Activated T-cell treated with anti-CD3 and anti-CD28 coated beads, Interleukin-2, amount 50 U/mL, for 24 hours (primary cell): ENCODE measurements around the gene BIRC3.

Source experiments
- DNase-seq: peaks from one replicate; pipeline ENCODE4 v3.0.0-alpha.2; 2020
- H3K27ac Mint-ChIP-seq: 2 replicates; pipeline ENCODE4 v1.8.0; 2020; ENCODE audit warnings: mild to moderate bottlenecking, mixed read lengths
- H3K27me3 Mint-ChIP-seq: 2 replicates; pipeline ENCODE4 v1.8.0; 2020; ENCODE audit warnings: mixed read lengths
- H3K36me3 Mint-ChIP-seq: 2 replicates; pipeline ENCODE4 v1.8.0; 2020; ENCODE audit warnings: low read depth, mixed read lengths
- H3K4me1 Mint-ChIP-seq: 2 replicates; pipeline ENCODE4 v1.8.0; 2020; ENCODE audit warnings: low read depth, mixed read lengths
- H3K4me3 Mint-ChIP-seq: 2 replicates; pipeline ENCODE4 v1.8.0; 2020; ENCODE audit warnings: mild to moderate bottlenecking, moderate library complexity, mixed read lengths
- H3K9me3 Mint-ChIP-seq: 2 replicates; pipeline ENCODE4 v1.8.0; 2020; ENCODE audit warnings: mixed read lengths

The BIRC3 gene

GRCh38 chr11:102307727-102308038, 9.6 kb upstream of the BIRC3 start:
- no peak overlapping the region for H3K27ac Mint-ChIP-seq
- no peaks in the 10 kb centered on the region for H3K27me3 Mint-ChIP-seq
- peaks cover 4% of the 10 kb centered on the region for H3K36me3 Mint-ChIP-seq
- H3K4me1 Mint-ChIP-seq = peaks cover 62% of the 10 kb centered on the region
- no peak for DNase-seq
- no peak overlapping the region for H3K4me3 Mint-ChIP-seq
- peaks cover 13% of the 10 kb centered on the region for H3K9me3 Mint-ChIP-seq

- H3K9me3 Mint-ChIP-seq = no peaks in the 10 kb centered on the region
- H3K4me1 Mint-ChIP-seq = peaks cover 66% of the 10 kb centered on the region
- H3K4me3 Mint-ChIP-seq = no peak overlapping the region
- no peak overlapping the region for H3K27ac Mint-ChIP-seq
- H3K27me3 Mint-ChIP-seq = no peaks in the 10 kb centered on the region
- no peak for DNase-seq
- no peaks in the 10 kb centered on the region for H3K36me3 Mint-ChIP-seq
These were observed 7.4 kb upstream of the BIRC3 start for GRCh38 chr11:102309621-102310541.

GRCh38 chr11:102312667-102313066, 4.6 kb upstream of the BIRC3 start:
- peaks cover 59% of the 10 kb centered on the region for H3K4me1 Mint-ChIP-seq
- no peak for DNase-seq
- H3K4me3 Mint-ChIP-seq = peak overlapping the region; percentile 52
- H3K9me3 Mint-ChIP-seq = no peaks in the 10 kb centered on the region
- no peaks in the 10 kb centered on the region for H3K27me3 Mint-ChIP-seq
- peak overlapping the region; percentile 55 for H3K27ac Mint-ChIP-seq
- peaks cover 8% of the 10 kb centered on the region for H3K36me3 Mint-ChIP-seq

GRCh38 chr11:102313238-102313940, 3.9 kb upstream of the BIRC3 start:
- Mint-ChIP-seq H3K9me3 (no peaks in the 10 kb centered on the region), H3K27ac (peak overlapping the region; percentile 89), H3K4me1 (peaks cover 58% of the 10 kb centered on the region), H3K4me3 (peak overlapping the region; percentile 52), H3K36me3 (peaks cover 14% of the 10 kb centered on the region), H3K27me3 (no peaks in the 10 kb centered on the region)
- DNase-seq = no peak

GRCh38 chr11:102314784-102315183, 2.5 kb upstream of the BIRC3 start:
- Mint-ChIP-seq H3K4me1 (peaks cover 61% of the 10 kb centered on the region), H3K9me3 (no peaks in the 10 kb centered on the region), H3K36me3 (peaks cover 26% of the 10 kb centered on the region), H3K4me3 (no peak overlapping the region), H3K27me3 (no peaks in the 10 kb centered on the region), H3K27ac (peak overlapping the region; percentile 80)
- no peak for DNase-seq

GRCh38 chr11:102316346-102316904, 859 bp upstream of the BIRC3 start:
- Mint-ChIP-seq H3K27ac (peak overlapping the region; percentile 97), H3K4me1 (peaks cover 67% of the 10 kb centered on the region), H3K27me3 (no peaks in the 10 kb centered on the region), H3K4me3 (peak overlapping the region; percentile 95), H3K9me3 (no peaks in the 10 kb centered on the region), H3K36me3 (peaks cover 39% of the 10 kb centered on the region)
- DNase-seq = no peak

GRCh38 chr11:102317768-102318103, 452 bp downstream of the BIRC3 start:
- Mint-ChIP-seq H3K27me3 (no peaks in the 10 kb centered on the region), H3K27ac (peak overlapping the region; percentile 97), H3K4me3 (peak overlapping the region; percentile 95), H3K9me3 (no peaks in the 10 kb centered on the region), H3K4me1 (peaks cover 71% of the 10 kb centered on the region), H3K36me3 (peaks cover 53% of the 10 kb centered on the region)
- DNase-seq = no peak

GRCh38 chr11:102318469-102318868, 1.2 kb downstream of the BIRC3 start:
- H3K27me3 Mint-ChIP-seq = no peaks in the 10 kb centered on the region
- peak overlapping the region; percentile 95 for H3K4me3 Mint-ChIP-seq
- H3K9me3 Mint-ChIP-seq = no peaks in the 10 kb centered on the region
- peaks cover 70% of the 10 kb centered on the region for H3K4me1 Mint-ChIP-seq
- peaks cover 59% of the 10 kb centered on the region for H3K36me3 Mint-ChIP-seq
- peak; percentile 61 for DNase-seq
- peak overlapping the region; percentile 97 for H3K27ac Mint-ChIP-seq

- Mint-ChIP-seq H3K27ac (peak overlapping the region; percentile 97), H3K36me3 (peaks cover 69% of the 10 kb centered on the region), H3K4me3 (peak overlapping the region; percentile 95)
These were observed 2.3 kb downstream of the BIRC3 start for GRCh38 chr11:102319544-102319943.

GRCh38 chr11:102320188-102320587, 2.9 kb downstream of the BIRC3 start:
- H3K27me3 Mint-ChIP-seq = no peaks in the 10 kb centered on the region
- DNase-seq = no peak
- H3K9me3 Mint-ChIP-seq = no peaks in the 10 kb centered on the region
- peak overlapping the region; percentile 95 for H3K4me3 Mint-ChIP-seq
- H3K27ac Mint-ChIP-seq = peak overlapping the region; percentile 97
- H3K36me3 Mint-ChIP-seq = peaks cover 75% of the 10 kb centered on the region
- peaks cover 69% of the 10 kb centered on the region for H3K4me1 Mint-ChIP-seq

More at GRCh38 chr11:102319544-102319943, 2.3 kb downstream of the BIRC3 start:
- DNase-seq = no peak
- Mint-ChIP-seq H3K9me3 (no peaks in the 10 kb centered on the region), H3K4me1 (peaks cover 69% of the 10 kb centered on the region), H3K27me3 (no peaks in the 10 kb centered on the region)

- no peaks in the 10 kb centered on the region for H3K9me3 Mint-ChIP-seq
- H3K27me3 Mint-ChIP-seq = no peaks in the 10 kb centered on the region
- H3K36me3 Mint-ChIP-seq = peaks cover 77% of the 10 kb centered on the region
- DNase-seq = no peak
- H3K27ac Mint-ChIP-seq = peak overlapping the region; percentile 97
- H3K4me3 Mint-ChIP-seq = peak overlapping the region; percentile 95
- peaks cover 64% of the 10 kb centered on the region for H3K4me1 Mint-ChIP-seq
These were observed 3.4 kb downstream of the BIRC3 start for GRCh38 chr11:102320679-102321078.

- no peak for DNase-seq
- Mint-ChIP-seq H3K27me3 (no peaks in the 10 kb centered on the region), H3K36me3 (peaks cover 87% of the 10 kb centered on the region), H3K27ac (peak overlapping the region; percentile 91), H3K9me3 (no peaks in the 10 kb centered on the region), H3K4me1 (peaks cover 63% of the 10 kb centered on the region), H3K4me3 (peak overlapping the region; percentile 77)
These were observed 5.3 kb downstream of the BIRC3 start for GRCh38 chr11:102322560-102322959.

- no peak overlapping the region for H3K4me3 Mint-ChIP-seq
- H3K9me3 Mint-ChIP-seq = no peaks in the 10 kb centered on the region
- peaks cover 62% of the 10 kb centered on the region for H3K4me1 Mint-ChIP-seq
- H3K27ac Mint-ChIP-seq = peak overlapping the region; percentile 68
- peaks cover 88% of the 10 kb centered on the region for H3K36me3 Mint-ChIP-seq
- H3K27me3 Mint-ChIP-seq = no peaks in the 10 kb centered on the region
- no peak for DNase-seq
These were observed 6.4 kb downstream of the BIRC3 start for GRCh38 chr11:102323542-102324251.

- Mint-ChIP-seq H3K4me3 (no peak overlapping the region), H3K27ac (peak overlapping the region; percentile 85), H3K4me1 (peaks cover 59% of the 10 kb centered on the region)
These were observed 7.8 kb downstream of the BIRC3 start for GRCh38 chr11:102325088-102325487.

More at GRCh38 chr11:102325088-102325487, 7.8 kb downstream of the BIRC3 start:
- no peak for DNase-seq
- no peaks in the 10 kb centered on the region for H3K27me3 Mint-ChIP-seq
- peaks cover 89% of the 10 kb centered on the region for H3K36me3 Mint-ChIP-seq
- H3K9me3 Mint-ChIP-seq = no peaks in the 10 kb centered on the region
